GM12892 (cell line): ENCODE measurements around the gene CD58.

ENCODE experiments used
- DNase-seq: peaks from one replicate; pipeline ENCODE4 v3.0.0; 2011; ENCODE audit not compliant: insufficient read length
- FAIRE-seq: peaks from 2 replicates; lab custom pipeline; 2011; peaks lifted over from hg19 to GRCh38; lab: Jason Lieb, UNC
- POLR2A ChIP-seq: IDR thresholded peaks from 2 replicates; pipeline ENCODE4 v1.6.1; 2011; ENCODE audit warnings: low read depth, low read length, control low read depth
- POLR2AphosphoS5 ChIP-seq: IDR thresholded peaks from 2 replicates; pipeline ENCODE4 v1.6.1; 2011; ENCODE audit warnings: low read depth, low read length, control low read depth
- TAF1 ChIP-seq: IDR thresholded peaks from 2 replicates; pipeline ENCODE4 v1.6.1; 2011; ENCODE audit warnings: low read depth, mild to moderate bottlenecking, control low read depth, low read length, borderline replicate concordance

CD58 gene

GRCh38 chr1:116470671-116471070 lies 100.2 kb downstream of the CD58 start:
- FAIRE-seq: no peak
- DNase-seq: no peak
- TF ChIP-seq TAF1: no peak
- no peak for TF ChIP-seq POLR2AphosphoS5
- TF ChIP-seq POLR2A: no peak

GRCh38 chr1:116466810-116467557 lies 103.8 kb downstream of the CD58 start:
- TF ChIP-seq POLR2AphosphoS5: no peak
- no peak for TF ChIP-seq TAF1
- TF ChIP-seq POLR2A: no peak
- no peak for FAIRE-seq
- DNase-seq: no peak

GRCh38 chr1:116465845-116466685 lies 104.8 kb downstream of the CD58 start:
- no peak for DNase-seq
- no peak for FAIRE-seq
- TF ChIP-seq POLR2A (no peak), TAF1 (no peak), POLR2AphosphoS5 (no peak)

GRCh38 chr1:116465477-116465844 lies 105.4 kb downstream of the CD58 start:
- FAIRE-seq (no peak), DNase-seq (no peak)
- no peak for TF ChIP-seq POLR2AphosphoS5
